ENCODE measurements around the gene PARL. TPM values are rescaled to one million over a fixed set of nuclear protein-coding genes. Genes with fewer than 3 reads are reported as not detected.

The PARL gene
- total and polyA plus RNA-seq, 2 of the 13 experiments (the other 11 are each of a cell fraction or from before 2014, with no cell fraction given): 46.3 to 58.6 TPM

GRCh38 chr3:183911763-183912506, 27.3 kb upstream of the PARL start (continued):
- TF ChIP-seq ETV5 (CRISPR knock-in tag; IDR thresholded peaks at IDR 0.05; ENCODE audit: borderline replicate concordance): peak; percentile 23; the same call in 1 of the 2 replicates
- no peak for TF ChIP-seq ERF (CRISPR knock-in tag; IDR thresholded peaks at IDR 0.05)
- TF ChIP-seq ZNF775 (CRISPR knock-in tag; IDR thresholded peaks at IDR 0.05; ENCODE audit: borderline replicate concordance): no peak
- peak; percentile 83 for TF ChIP-seq TBX2 (CRISPR knock-in tag; IDR thresholded peaks at IDR 0.05; ENCODE audit: borderline replicate concordance)
- TF ChIP-seq SOX6 (IDR thresholded peaks at IDR 0.05): no peak
- peak; percentile 84 for TF ChIP-seq SOX6 (CRISPR knock-in tag; IDR thresholded peaks at IDR 0.05)
- no peak for TF ChIP-seq IKZF5 (CRISPR knock-in tag; IDR thresholded peaks at IDR 0.05)
- no peak for TF ChIP-seq ZNF235 (CRISPR knock-in tag; IDR thresholded peaks at IDR 0.05; ENCODE audit: borderline replicate concordance)
- no peak for TF ChIP-seq ETV6 (CRISPR knock-in tag; conservative IDR thresholded peaks at IDR 0.05)
- TF ChIP-seq MXD1 (CRISPR knock-in tag; IDR thresholded peaks at IDR 0.05): no peak
- peak; percentile 68 for TF ChIP-seq NR2C2 (CRISPR knock-in tag; IDR thresholded peaks at IDR 0.05; ENCODE audit: borderline replicate concordance)
- no peak for TF ChIP-seq ZBTB42 (CRISPR knock-in tag; IDR thresholded peaks at IDR 0.05)
- TF ChIP-seq KAT7 (CRISPR knock-in tag; IDR thresholded peaks at IDR 0.05; ENCODE audit: borderline replicate concordance): 0 out of 2 replicates have a peak, but pooled peaks have one; percentile 16
- no peak for TF ChIP-seq ZNF878 (CRISPR knock-in tag; IDR thresholded peaks at IDR 0.05)
- no peak for TF ChIP-seq ZNF451 (CRISPR knock-in tag; IDR thresholded peaks at IDR 0.05)
- TF ChIP-seq ZNF607 (CRISPR knock-in tag; IDR thresholded peaks at IDR 0.05; ENCODE audit: borderline replicate concordance): no peak
- peak; percentile 87 for TF ChIP-seq ZNF710 (CRISPR knock-in tag; IDR thresholded peaks at IDR 0.05; ENCODE audit: borderline replicate concordance)
- no peak for TF ChIP-seq ZNF572 (CRISPR knock-in tag; IDR thresholded peaks at IDR 0.05)
- peak; percentile 96 for TF ChIP-seq CEBPG (CRISPR knock-in tag; IDR thresholded peaks at IDR 0.05)
- no peak for TF ChIP-seq BRCA1 (CRISPR knock-in tag; IDR thresholded peaks at IDR 0.05)
- no peak for TF ChIP-seq STAT5B (CRISPR knock-in tag; IDR thresholded peaks at IDR 0.05)
- TF ChIP-seq FOXO4 (CRISPR knock-in tag; conservative IDR thresholded peaks at IDR 0.05): no peak
- TF ChIP-seq ZNF512B (CRISPR knock-in tag; IDR thresholded peaks at IDR 0.05; ENCODE audit: borderline replicate concordance): peak; percentile 62; the same call in 1 of the 2 replicates

Measured in HepG2 (cell line).